IPS DF 6.9 (cell line): ENCODE results near the gene TOR2A.

ENCODE experiments used
- DNase-seq: peaks from one replicate; pipeline ENCODE4 v3.0.0-alpha.2; 2013; ENCODE audit warnings: low read depth, low spot score
- H3K27ac ChIP-seq: one replicate; pipeline ENCODE4 v1.5.1; 2013; ENCODE audit warnings: low read length, control low read depth
- H3K27me3 ChIP-seq: 2 replicates; pipeline ENCODE4 v1.6.1; 2013; ENCODE audit warnings: mild to moderate bottlenecking, low read length; ENCODE audit not compliant: control insufficient read depth, insufficient read depth
- H3K36me3 ChIP-seq: 2 replicates; pipeline ENCODE4 v1.6.1; 2013; ENCODE audit warnings: low read length; ENCODE audit not compliant: control insufficient read depth, insufficient read depth
- H3K4me1 ChIP-seq: 2 replicates; pipeline ENCODE4 v1.6.1; 2013; ENCODE audit warnings: low read length; ENCODE audit not compliant: control insufficient read depth, insufficient read depth
- H3K4me3 ChIP-seq: 2 replicates; pipeline ENCODE4 v1.5.1; 2013; ENCODE audit warnings: mild to moderate bottlenecking, low read length
- H3K9me3 ChIP-seq: 2 replicates; pipeline ENCODE4 v1.6.1; 2013; ENCODE audit warnings: low read length, inconsistent platforms; ENCODE audit not compliant: control insufficient read depth, insufficient read depth
- WGBS: extraction: QIAGEN DNeasy Blood & Tissue Kit; methylation state at CpG from one replicate; pipeline ENCODE4 v1.1.7; 2013; ENCODE audit warnings: mixed read lengths, missing lambda C conversion rate; ENCODE audit not compliant: insufficient read length, insufficient coverage; 5-methylcytosine and 5-hydroxymethylcytosine counted together

The TOR2A gene

GRCh38 chr9:127711831-127712274 lies 23.2 kb downstream of the TOR2A start:
- no peak overlapping the region for H3K27ac ChIP-seq
- WGBS, result no CpG with 5 or more reads among the region's 11 CpGs
- 0 out of 2 replicates have a peak, but pooled peaks cover 5% of the 10 kb centered on the region for H3K4me1 ChIP-seq
- H3K4me3 ChIP-seq, result no peak overlapping the region
- H3K9me3 ChIP-seq, result no peaks in the 10 kb centered on the region
- H3K36me3 ChIP-seq, result no peaks in the 10 kb centered on the region
- H3K27me3 ChIP-seq, result no peaks in the 10 kb centered on the region
- no peak for DNase-seq

- WGBS, result no CpG with 5 or more reads among the region's 9 CpGs
- no peaks in the 10 kb centered on the region for H3K27me3 ChIP-seq
- no peak for DNase-seq
- no peak overlapping the region for H3K4me3 ChIP-seq
- H3K9me3 ChIP-seq, result no peaks in the 10 kb centered on the region
- peaks cover 9% of the 10 kb centered on the region; the same call in 1 of the 2 replicates for H3K4me1 ChIP-seq
- no peak overlapping the region for H3K27ac ChIP-seq
- H3K36me3 ChIP-seq, result no peaks in the 10 kb centered on the region; the same call in 1 of the 2 replicates
Measured at GRCh38 chr9:127711226-127711701, 23.8 kb downstream of the TOR2A start.

GRCh38 chr9:127710204-127710783 lies 24.8 kb downstream of the TOR2A start:
- no peak overlapping the region for H3K27ac ChIP-seq
- WGBS, result no CpG with 5 or more reads among the region's 10 CpGs
- no peaks in the 10 kb centered on the region for H3K27me3 ChIP-seq
- no peak for DNase-seq
- peaks cover 13% of the 10 kb centered on the region for H3K4me1 ChIP-seq
- no peaks in the 10 kb centered on the region; the same call in 1 of the 2 replicates for H3K36me3 ChIP-seq
- H3K4me3 ChIP-seq, result no peak overlapping the region
- H3K9me3 ChIP-seq, result no peaks in the 10 kb centered on the region

GRCh38 chr9:127708952-127709587 lies 26.0 kb downstream of the TOR2A start:
- H3K4me1 ChIP-seq, result peaks cover 12% of the 10 kb centered on the region
- H3K9me3 ChIP-seq, result no peaks in the 10 kb centered on the region
- H3K27ac ChIP-seq, result no peak overlapping the region
- no peak overlapping the region for H3K4me3 ChIP-seq
- DNase-seq, result no peak
- H3K36me3 ChIP-seq, result no peaks in the 10 kb centered on the region; the same call in 1 of the 2 replicates
- WGBS, result no CpG with 5 or more reads among the region's 8 CpGs
- no peaks in the 10 kb centered on the region for H3K27me3 ChIP-seq

- Histone ChIP-seq H3K27me3 (no peaks in the 10 kb centered on the region), H3K36me3 (no peaks in the 10 kb centered on the region; the same call in 1 of the 2 replicates), H3K27ac (no peak overlapping the region), H3K4me1 (peaks cover 12% of the 10 kb centered on the region), H3K4me3 (no peak overlapping the region), H3K9me3 (no peaks in the 10 kb centered on the region)
- no peak for DNase-seq
- no CpG with 5 or more reads among the region's 5 CpGs for WGBS
Measured at GRCh38 chr9:127707766-127708165, 27.3 kb downstream of the TOR2A start.

- DNase-seq, result no peak
- Histone ChIP-seq H3K27me3 (no peaks in the 10 kb centered on the region), H3K9me3 (no peaks in the 10 kb centered on the region), H3K4me1 (peaks cover 12% of the 10 kb centered on the region), H3K27ac (no peak within 1 kb of the TSS), H3K36me3 (no peaks in the 10 kb centered on the region; the same call in 1 of the 2 replicates), H3K4me3 (no peak within 1 kb of the TSS)
- WGBS, result no CpG with 5 or more reads among the region's 11 CpGs
Measured at GRCh38 chr9:127706836-127707241, 28.3 kb downstream of the TOR2A start, which contains the start of gene CFAP157. CFAP157 (plus strand) TSS chr9:127706988; CDS start chr9:127707032, 44 bp downstream.

- Histone ChIP-seq H3K36me3 (no peaks in the 10 kb centered on the region; the same call in 1 of the 2 replicates), H3K4me3 (no peak overlapping the region), H3K9me3 (no peaks in the 10 kb centered on the region), H3K27me3 (no peaks in the 10 kb centered on the region), H3K4me1 (peaks cover 10% of the 10 kb centered on the region), H3K27ac (no peak overlapping the region)
- no CpG with 5 or more reads among the region's 12 CpGs for WGBS
- no peak for DNase-seq
Measured at GRCh38 chr9:127705577-127706379, 29.3 kb downstream of the TOR2A start.

- H3K36me3 ChIP-seq, result no peaks in the 10 kb centered on the region; the same call in 1 of the 2 replicates
- no CpG with 5 or more reads among the region's 9 CpGs for WGBS
- no peak overlapping the region for H3K27ac ChIP-seq
- H3K9me3 ChIP-seq, result no peaks in the 10 kb centered on the region
- H3K4me1 ChIP-seq, result peaks cover 10% of the 10 kb centered on the region
- DNase-seq, result no peak
- no peak overlapping the region for H3K4me3 ChIP-seq
- no peaks in the 10 kb centered on the region for H3K27me3 ChIP-seq
Measured at GRCh38 chr9:127703289-127703946, 31.7 kb downstream of the TOR2A start.

GRCh38 chr9:127700594-127701255 lies 34.4 kb downstream of the TOR2A start:
- H3K9me3 ChIP-seq, result no peaks in the 10 kb centered on the region
- no peaks in the 10 kb centered on the region for H3K36me3 ChIP-seq
- no peaks in the 10 kb centered on the region for H3K27me3 ChIP-seq
- no peak overlapping the region for H3K27ac ChIP-seq
- DNase-seq, result no peak
- H3K4me1 ChIP-seq, result peaks cover 3% of the 10 kb centered on the region
- WGBS, result no CpG with 5 or more reads among the region's 5 CpGs
- no peak overlapping the region for H3K4me3 ChIP-seq
